Smooth muscle cell (in vitro differentiated cells): Measurements from ENCODE around the gene IL12A. TPM values are rescaled to one million over a fixed set of nuclear protein-coding genes. Genes with fewer than 3 reads are reported as not detected.

Source experiments
- DNase-seq: peaks from one replicate; lab custom pipeline; 2025; ENCODE audit not compliant: unreplicated experiment; lab: John Stamatoyannopoulos, UW
- H2AFZ ChIP-seq: fragments of 200-600 bp; sonication (generic); 2 replicates; pipeline ENCODE4 v1.6.0; 2016; ENCODE audit warnings: antibody characterized with exemption, low read depth, mild to moderate bottlenecking
- H3F3A ChIP-seq: fragments of 200-600 bp; sonication (generic); 2 replicates; pipeline ENCODE4 v1.6.0; 2017; ENCODE audit warnings: antibody characterized with exemption, low read depth
- H3K27ac ChIP-seq: fragments of 200-600 bp; sonication (generic); 2 replicates; pipeline ENCODE4 v1.5.1; 2016; ENCODE audit warnings: low read depth, mild to moderate bottlenecking
- H3K27me3 ChIP-seq: fragments of 200-600 bp; sonication (generic); 2 replicates; pipeline ENCODE4 v1.6.1; 2016; ENCODE audit warnings: low read depth, mild to moderate bottlenecking
- H3K36me3 ChIP-seq: fragments of 200-600 bp; sonication (generic); 2 replicates; pipeline ENCODE4 v1.5.1; 2016; ENCODE audit warnings: low read depth
- H3K4me1 ChIP-seq: fragments of 200-600 bp; sonication (generic); 2 replicates; pipeline ENCODE4 v1.5.1; 2016; ENCODE audit warnings: low read depth
- H3K4me2 ChIP-seq: fragments of 200-600 bp; sonication (generic); 2 replicates; pipeline ENCODE4 v1.6.0; 2016; ENCODE audit warnings: mild to moderate bottlenecking
- H3K4me3 ChIP-seq: fragments of 200-600 bp; sonication (generic); 2 replicates; pipeline ENCODE4 v1.5.1; 2016; ENCODE audit warnings: mild to moderate bottlenecking
- H3K79me2 ChIP-seq: fragments of 200-600 bp; sonication (generic); 2 replicates; pipeline ENCODE4 v1.6.0; 2016; ENCODE audit warnings: low read depth, mild to moderate bottlenecking
- H3K9ac ChIP-seq: fragments of 200-600 bp; sonication (generic); 2 replicates; pipeline ENCODE4 v1.6.0; 2016; ENCODE audit warnings: low read depth
- H3K9me3 ChIP-seq: fragments of 200-600 bp; sonication (generic); replicated peaks from 2 replicates; pipeline ENCODE4 v1.5.1; 2016; ENCODE audit warnings: low read depth
- H4K20me1 ChIP-seq: fragments of 200-600 bp; sonication (generic); 2 replicates; pipeline ENCODE4 v1.6.0; 2016; ENCODE audit warnings: low read depth
- CTCF ChIP-seq: fragments of 200-600 bp; sonication (generic); IDR thresholded peaks from 2 replicates; pipeline ENCODE4 v1.5.1; 2017; ENCODE audit warnings: borderline replicate concordance, mild to moderate bottlenecking, antibody characterized with exemption; ENCODE audit not compliant: insufficient read depth, poor library complexity, severe bottlenecking
- WGBS: methylation state at CpG from one replicate; pipeline ENCODE4 v1.1.7; 2016; ENCODE audit warnings: low lambda C conversion rate; 5-methylcytosine and 5-hydroxymethylcytosine counted together
- polyA plus RNA-seq: library from polyadenylated mRNA; unstranded; fragments of >200 nt; fragmentation: Nextera tagmentation; extraction: Ambion mirVana; gene quantifications from 2 replicates; pipeline ENCODE4 v1.2.1, GENCODE V29; 2016
- total RNA-seq: library from RNA; depleted of rRNA; stranded (reverse); fragments of >200 nt; gene quantifications from 2 replicates; pipeline ENCODE4 v1.2.3, GENCODE V29; 2014

The IL12A gene
- total and polyA plus RNA-seq, 2 experiments from 2014 or later: 0.09 TPM; not detected in 1

DNA sequence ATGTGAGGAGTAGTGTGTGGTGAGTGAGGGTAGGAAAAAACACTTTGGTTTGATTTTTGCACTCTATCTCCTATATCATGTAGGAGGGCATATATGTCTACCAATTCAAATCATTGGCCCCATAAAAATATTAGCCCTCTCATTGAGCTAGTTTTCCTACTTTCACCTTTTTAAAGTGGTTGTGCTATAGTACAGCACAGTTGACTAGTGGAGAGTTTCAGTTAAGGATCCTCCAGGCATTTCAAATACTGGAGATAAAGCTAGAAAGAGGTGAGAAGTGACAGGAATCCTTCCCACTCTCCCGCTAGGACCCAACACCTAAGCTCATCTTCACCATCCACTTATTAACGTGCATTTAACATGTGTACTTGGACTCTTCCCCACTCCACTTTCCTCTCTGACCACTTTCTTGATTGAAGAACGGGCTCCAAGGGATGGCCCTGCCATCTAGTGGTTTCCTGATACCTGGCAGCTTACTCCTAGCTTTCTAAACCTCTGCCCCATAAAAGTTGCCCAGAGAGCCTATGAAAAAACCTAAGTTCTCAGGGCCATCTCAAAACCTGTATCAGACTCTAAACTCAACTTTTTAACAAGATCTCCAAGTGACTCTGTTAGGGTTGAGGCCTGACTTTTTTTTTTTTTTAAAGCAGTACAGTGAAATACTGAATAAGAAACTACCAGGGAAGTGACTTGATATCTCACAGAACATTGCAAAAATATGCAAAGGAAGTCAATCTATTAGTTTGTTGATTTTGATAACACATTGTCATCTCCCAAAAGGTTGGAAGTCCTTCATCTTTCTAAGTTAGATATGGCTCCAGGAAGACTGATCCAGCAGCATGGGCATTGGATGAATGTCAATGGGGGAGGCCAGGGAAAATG, 17.9 kb downstream of the IL12A start:
- no peaks in the 10 kb centered on the region for H3K36me3 ChIP-seq
- no peak overlapping the region for H3K4me2 ChIP-seq
- H3K27ac ChIP-seq: no peak overlapping the region
- H3K79me2 ChIP-seq: no peaks in the 10 kb centered on the region
- H3K27me3 ChIP-seq: no peaks in the 10 kb centered on the region
- H3K9me3 ChIP-seq: no peaks in the 10 kb centered on the region
- H3K9ac ChIP-seq: no peak overlapping the region
- H3F3A ChIP-seq: no peaks in the 10 kb centered on the region
- WGBS: 9% methylated on average over 3 of the region's 3 CpGs
- peaks cover 6% of the 10 kb centered on the region for H3K4me1 ChIP-seq
- DNase-seq: no peak
- H3K4me3 ChIP-seq: no peak overlapping the region
- H4K20me1 ChIP-seq: no peaks in the 10 kb centered on the region
- no peak overlapping the region for H2AFZ ChIP-seq
- TF ChIP-seq CTCF: peak; percentile 82

- H3K27me3 ChIP-seq: no peaks in the 10 kb centered on the region
- H3K79me2 ChIP-seq: no peaks in the 10 kb centered on the region
- no peak overlapping the region for H3K4me2 ChIP-seq
- H4K20me1 ChIP-seq: no peaks in the 10 kb centered on the region
- H2AFZ ChIP-seq: no peak overlapping the region
- no peaks in the 10 kb centered on the region for H3F3A ChIP-seq
- WGBS: 66% methylated on average over 4 of the region's 4 CpGs
- H3K9me3 ChIP-seq: no peaks in the 10 kb centered on the region
- TF ChIP-seq CTCF: no peak
- no peaks in the 10 kb centered on the region for H3K4me1 ChIP-seq
- H3K9ac ChIP-seq: no peak overlapping the region
- no peak overlapping the region for H3K4me3 ChIP-seq
- no peaks in the 10 kb centered on the region for H3K36me3 ChIP-seq
- DNase-seq: no peak
- no peak overlapping the region for H3K27ac ChIP-seq
Measured at GRCh38 chr3:160008961-160009360, 20.3 kb downstream of the IL12A start.

GRCh38 chr3:160009525-160009924, 20.9 kb downstream of the IL12A start:
- Histone ChIP-seq H3K27me3 (no peaks in the 10 kb centered on the region), H3F3A (no peaks in the 10 kb centered on the region), H2AFZ (no peak overlapping the region), H3K36me3 (no peaks in the 10 kb centered on the region), H3K4me1 (no peaks in the 10 kb centered on the region), H3K4me2 (no peak overlapping the region), H3K4me3 (no peak overlapping the region), H3K79me2 (no peaks in the 10 kb centered on the region), H3K9me3 (no peaks in the 10 kb centered on the region), H3K9ac (no peak overlapping the region), H3K27ac (no peak overlapping the region), H4K20me1 (no peaks in the 10 kb centered on the region)
- no peak for TF ChIP-seq CTCF
- DNase-seq: no peak

- no peak for DNase-seq
- no peaks in the 10 kb centered on the region for H3K4me1 ChIP-seq
- no peak overlapping the region for H3K4me2 ChIP-seq
- H3K36me3 ChIP-seq: no peaks in the 10 kb centered on the region
- H3K27ac ChIP-seq: no peak overlapping the region
- WGBS: 97% methylated on average over 4 of the region's 4 CpGs
- H2AFZ ChIP-seq: no peak overlapping the region
- H3K9ac ChIP-seq: no peak overlapping the region
- H4K20me1 ChIP-seq: no peaks in the 10 kb centered on the region
- no peaks in the 10 kb centered on the region for H3F3A ChIP-seq
- no peak overlapping the region for H3K4me3 ChIP-seq
- H3K79me2 ChIP-seq: no peaks in the 10 kb centered on the region
- no peaks in the 10 kb centered on the region for H3K27me3 ChIP-seq
- no peak for TF ChIP-seq CTCF
- H3K9me3 ChIP-seq: no peaks in the 10 kb centered on the region
Measured at GRCh38 chr3:160010578-160010977, 21.9 kb downstream of the IL12A start.
